ENCODE measurements around the gene GPR108.

- TF ChIP-seq POLR2A (IDR thresholded peaks at IDR 0.05; ENCODE audit: low read length): no peak
- no peak for TF ChIP-seq GATA1 (IDR thresholded peaks at IDR 0.05; ENCODE audit: low read depth, low read length)
Observed at GRCh38 chr19:6721138-6721474, 16.3 kb downstream of the GPR108 start.

Measured in erythroblast (primary cell).